ENCODE data around the gene DAAM1. TPM values are rescaled to one million over a fixed set of nuclear protein-coding genes. Genes with fewer than 3 reads are reported as not detected.

Gene DAAM1
- total RNA-seq, 2 experiments from 2014 or later, result 30.1 to 72.8 TPM

- H3K4me3 ChIP-seq (ENCODE audit: low read depth, low read length, poor library complexity, severe bottlenecking), result no peak overlapping the region
- intact Hi-C loops (cut with micrococcal nuclease; ENCODE audit: unreplicated experiment), result no loop called here
- peaks cover 13% of the 10 kb centered on the region for H3K4me1 ChIP-seq (ENCODE audit: insufficient read depth, low read length, poor library complexity, severe bottlenecking)
- ChIA-PET CTCF (ENCODE audit: unreplicated experiment) (no interaction called here), POLR2A (interaction anchor here (0.8 to 1.2 kb wide), 3 partner anchors 17 to 50 kb away, joined by 3 read pairs; no protein-coding TSS in a partner anchor)
- H4K20me1 ChIP-seq (ENCODE audit: insufficient read depth, low read length), result no peaks in the 10 kb centered on the region; the same call in 1 of the 2 replicates
- 0 out of 2 replicates have a peak overlapping the region, but pooled peaks have one; percentile 13 for H3K4me2 ChIP-seq (ENCODE audit: low read length)
- no peak overlapping the region for H3K27ac ChIP-seq (ENCODE audit: low read depth, low read length, poor library complexity, severe bottlenecking)
- TF ChIP-seq EZH2phosphoT487 (IDR thresholded peaks at IDR 0.05; ENCODE audit: borderline replicate concordance, low read depth, low read length) (no peak), CTCF (conservative IDR thresholded peaks at IDR 0.05; ENCODE audit: low read length) (no peak)
- no TSS peak for BruUV-seq (replicated peaks)
- peaks cover 30% of the 10 kb centered on the region for H3K36me3 ChIP-seq (ENCODE audit: insufficient read depth, low read length)
- peaks cover 8% of the 10 kb centered on the region; the same call in 1 of the 2 replicates for H3K9me3 ChIP-seq (ENCODE audit: low read length)
- no peak for DNase-seq (ENCODE audit: low spot score)
- H3K9me2 ChIP-seq (ENCODE audit: insufficient read depth, low read length), result no peaks in the 10 kb centered on the region
- H2AFZ ChIP-seq (ENCODE audit: low read length), result no peak overlapping the region
- peaks cover 61% of the 10 kb centered on the region; the same call in 1 of the 2 replicates for H3K79me2 ChIP-seq (ENCODE audit: insufficient read depth, low read depth, low read length)
Observed at GRCh38 chr14:59245809-59246295, 57.4 kb downstream of the DAAM1 start.

- Histone ChIP-seq H3K4me3 (ENCODE audit: low read depth, low read length, poor library complexity, severe bottlenecking) (no peak overlapping the region), H3K4me2 (ENCODE audit: low read length) (no peak overlapping the region), H3K9me2 (ENCODE audit: insufficient read depth, low read length) (no peaks in the 10 kb centered on the region), H3K36me3 (ENCODE audit: insufficient read depth, low read length) (peaks cover 30% of the 10 kb centered on the region), H4K20me1 (ENCODE audit: insufficient read depth, low read length) (no peaks in the 10 kb centered on the region; the same call in 1 of the 2 replicates), H3K4me1 (ENCODE audit: insufficient read depth, low read length, poor library complexity, severe bottlenecking) (peaks cover 14% of the 10 kb centered on the region), H3K9me3 (ENCODE audit: low read length) (peaks cover 8% of the 10 kb centered on the region; the same call in 1 of the 2 replicates), H2AFZ (ENCODE audit: low read length) (no peak overlapping the region), H3K79me2 (ENCODE audit: insufficient read depth, low read depth, low read length) (peaks cover 54% of the 10 kb centered on the region; the same call in 1 of the 2 replicates), H3K27ac (ENCODE audit: low read depth, low read length, poor library complexity, severe bottlenecking) (no peak overlapping the region)
- BruUV-seq (replicated peaks), result no TSS peak
- CTCF ChIA-PET (ENCODE audit: unreplicated experiment), result no interaction called here
- intact Hi-C loops (cut with micrococcal nuclease; ENCODE audit: unreplicated experiment), result no loop called here
- DNase-seq (ENCODE audit: low spot score), result no peak
- TF ChIP-seq EZH2phosphoT487 (IDR thresholded peaks at IDR 0.05; ENCODE audit: borderline replicate concordance, low read depth, low read length) (no peak), CTCF (conservative IDR thresholded peaks at IDR 0.05; ENCODE audit: low read length) (no peak)
- POLR2A ChIA-PET, result no interaction called here
Observed at GRCh38 chr14:59246566-59246965, 58.1 kb downstream of the DAAM1 start.

All from OCI-LY7 (cell line).